Mesendoderm (in vitro differentiated cells): ENCODE measurements around the gene COPE.

Experiments
- DNase-seq: peaks from one replicate; pipeline ENCODE4 v3.0.0; 2013
- H2AK5ac ChIP-seq: 2 replicates; pipeline ENCODE4 v1.6.1; 2013; ENCODE audit warnings: low read length, inconsistent platforms
- H2BK120ac ChIP-seq: 2 replicates; pipeline ENCODE4 v1.6.1; 2013; ENCODE audit warnings: low read depth, mild to moderate bottlenecking, low read length, moderate library complexity, mixed read lengths
- H2BK15ac ChIP-seq: replicated peaks from 2 replicates; pipeline ENCODE4 v1.6.1; 2013; ENCODE audit warnings: low read depth, mild to moderate bottlenecking, moderate library complexity
- H2BK5ac ChIP-seq: 2 replicates; pipeline ENCODE4 v1.6.1; 2013; ENCODE audit warnings: low read length, inconsistent platforms
- H3K18ac ChIP-seq: 2 replicates; pipeline ENCODE4 v1.6.1; 2013; ENCODE audit warnings: mild to moderate bottlenecking, low read length, mixed read lengths
- H3K23ac ChIP-seq: one replicate; pipeline ENCODE4 v1.6.1; 2013; ENCODE audit warnings: low read length
- H3K27ac ChIP-seq: 2 replicates; pipeline ENCODE4 v1.5.1; 2013; ENCODE audit warnings: low read depth, mild to moderate bottlenecking, inconsistent platforms, low read length, moderate library complexity
- H3K27me3 ChIP-seq: 2 replicates; pipeline ENCODE4 v1.6.1; 2013; ENCODE audit warnings: low read length, control low read depth, mild to moderate bottlenecking, inconsistent platforms; ENCODE audit not compliant: insufficient read depth, poor library complexity
- H3K36me3 ChIP-seq: 2 replicates; pipeline ENCODE4 v1.6.1; 2013; ENCODE audit warnings: low read length, inconsistent platforms; ENCODE audit not compliant: control insufficient read depth, insufficient read depth
- H3K4ac ChIP-seq: one replicate; pipeline ENCODE4 v1.6.1; 2013; ENCODE audit warnings: low read depth, mild to moderate bottlenecking, low read length, moderate library complexity
- H3K4me1 ChIP-seq: 2 replicates; pipeline ENCODE4 v1.6.1; 2013; ENCODE audit warnings: low read depth, low read length, inconsistent platforms; ENCODE audit not compliant: control insufficient read depth
- H3K4me2 ChIP-seq: 2 replicates; pipeline ENCODE4 v1.6.1; 2013; ENCODE audit warnings: low read length
- H3K4me3 ChIP-seq: 2 replicates; pipeline ENCODE4 v1.5.1; 2013; ENCODE audit warnings: mild to moderate bottlenecking, low read length
- H3K56ac ChIP-seq: one replicate; pipeline ENCODE4 v1.6.1; 2013; ENCODE audit warnings: low read length
- H3K79me1 ChIP-seq: 2 replicates; pipeline ENCODE4 v1.6.1; 2013; ENCODE audit warnings: low read length, inconsistent platforms
- H3K79me2 ChIP-seq: 2 replicates; pipeline ENCODE4 v1.6.1; 2013; ENCODE audit warnings: mild to moderate bottlenecking, low read length; ENCODE audit not compliant: control insufficient read depth, insufficient read depth
- H3K9ac ChIP-seq: 2 replicates; pipeline ENCODE4 v1.6.1; 2013; ENCODE audit warnings: low read length, inconsistent platforms
- H4K5ac ChIP-seq: one replicate; pipeline ENCODE4 v1.6.1; 2013; ENCODE audit warnings: low read length
- H4K8ac ChIP-seq: one replicate; pipeline ENCODE4 v1.6.1; 2013; ENCODE audit warnings: low read depth, mild to moderate bottlenecking, control low read depth, low read length, moderate library complexity
- WGBS: extraction: QIAGEN DNeasy Blood & Tissue Kit; methylation state at CpG from one replicate; pipeline ENCODE4 v1.1.7; 2013; ENCODE audit warnings: low lambda C conversion rate, missing lambda C conversion rate; ENCODE audit not compliant: insufficient coverage; ENCODE audit errors: extremely low coverage; 5-methylcytosine and 5-hydroxymethylcytosine counted together

The COPE gene

DNA sequence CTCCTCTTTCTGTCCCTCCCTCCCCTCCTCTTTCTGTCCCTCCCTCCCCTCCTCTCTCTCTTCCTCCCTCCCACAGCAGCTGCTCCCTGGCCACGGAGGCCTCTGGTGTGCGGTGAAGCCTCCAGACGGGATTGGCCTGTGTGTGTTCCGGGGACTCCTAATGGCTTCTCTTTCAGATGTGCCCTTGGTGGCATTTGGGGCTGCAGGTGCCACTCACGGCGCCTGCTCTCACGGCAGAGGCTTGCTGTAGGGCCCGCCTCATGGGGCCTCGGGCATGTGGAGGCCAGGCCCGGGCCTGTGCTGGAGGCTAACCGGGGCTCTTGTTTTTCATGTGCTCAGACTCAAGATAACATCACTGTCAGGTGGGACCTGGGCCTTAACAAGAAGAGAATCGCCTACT is 66.5 kb downstream of the COPE start:
- H3K9ac ChIP-seq = no peak overlapping the region
- no peaks in the 10 kb centered on the region for H3K27me3 ChIP-seq
- H2BK5ac ChIP-seq = no peak overlapping the region
- H3K4me3 ChIP-seq = no peak overlapping the region
- H3K56ac ChIP-seq = no peak overlapping the region
- H2BK15ac ChIP-seq = no peak overlapping the region
- peaks cover 22% of the 10 kb centered on the region for H3K36me3 ChIP-seq
- no peak overlapping the region for H4K8ac ChIP-seq
- H2BK120ac ChIP-seq = no peak overlapping the region
- H2AK5ac ChIP-seq = no peak overlapping the region
- H3K79me2 ChIP-seq = peaks cover 12% of the 10 kb centered on the region
- H3K27ac ChIP-seq = no peak overlapping the region
- no peak overlapping the region for H3K4ac ChIP-seq
- no peak overlapping the region for H3K4me2 ChIP-seq
- peaks cover 19% of the 10 kb centered on the region for H3K79me1 ChIP-seq
- DNase-seq = no peak
- H4K5ac ChIP-seq = no peak overlapping the region
- WGBS = no CpG with 5 or more reads among the region's 12 CpGs
- no peaks in the 10 kb centered on the region for H3K4me1 ChIP-seq
- no peak overlapping the region for H3K23ac ChIP-seq
- H3K18ac ChIP-seq = no peak overlapping the region

GRCh38 chr19:18851673-18852325 is 67.4 kb downstream of the COPE start:
- Histone ChIP-seq H2AK5ac (no peak overlapping the region), H3K23ac (no peak overlapping the region), H3K4me3 (no peak overlapping the region), H3K27ac (no peak overlapping the region), H2BK15ac (no peak overlapping the region), H3K9ac (no peak overlapping the region), H3K79me1 (peaks cover 22% of the 10 kb centered on the region), H4K5ac (no peak overlapping the region), H2BK120ac (no peak overlapping the region), H3K4me1 (no peaks in the 10 kb centered on the region), H4K8ac (no peak overlapping the region), H3K56ac (no peak overlapping the region), H2BK5ac (no peak overlapping the region), H3K18ac (no peak overlapping the region), H3K27me3 (no peaks in the 10 kb centered on the region), H3K4ac (no peak overlapping the region), H3K4me2 (no peak overlapping the region), H3K79me2 (peaks cover 15% of the 10 kb centered on the region), H3K36me3 (peaks cover 18% of the 10 kb centered on the region)
- WGBS = no CpG with 5 or more reads among the region's 31 CpGs
- DNase-seq = no peak

DNA sequence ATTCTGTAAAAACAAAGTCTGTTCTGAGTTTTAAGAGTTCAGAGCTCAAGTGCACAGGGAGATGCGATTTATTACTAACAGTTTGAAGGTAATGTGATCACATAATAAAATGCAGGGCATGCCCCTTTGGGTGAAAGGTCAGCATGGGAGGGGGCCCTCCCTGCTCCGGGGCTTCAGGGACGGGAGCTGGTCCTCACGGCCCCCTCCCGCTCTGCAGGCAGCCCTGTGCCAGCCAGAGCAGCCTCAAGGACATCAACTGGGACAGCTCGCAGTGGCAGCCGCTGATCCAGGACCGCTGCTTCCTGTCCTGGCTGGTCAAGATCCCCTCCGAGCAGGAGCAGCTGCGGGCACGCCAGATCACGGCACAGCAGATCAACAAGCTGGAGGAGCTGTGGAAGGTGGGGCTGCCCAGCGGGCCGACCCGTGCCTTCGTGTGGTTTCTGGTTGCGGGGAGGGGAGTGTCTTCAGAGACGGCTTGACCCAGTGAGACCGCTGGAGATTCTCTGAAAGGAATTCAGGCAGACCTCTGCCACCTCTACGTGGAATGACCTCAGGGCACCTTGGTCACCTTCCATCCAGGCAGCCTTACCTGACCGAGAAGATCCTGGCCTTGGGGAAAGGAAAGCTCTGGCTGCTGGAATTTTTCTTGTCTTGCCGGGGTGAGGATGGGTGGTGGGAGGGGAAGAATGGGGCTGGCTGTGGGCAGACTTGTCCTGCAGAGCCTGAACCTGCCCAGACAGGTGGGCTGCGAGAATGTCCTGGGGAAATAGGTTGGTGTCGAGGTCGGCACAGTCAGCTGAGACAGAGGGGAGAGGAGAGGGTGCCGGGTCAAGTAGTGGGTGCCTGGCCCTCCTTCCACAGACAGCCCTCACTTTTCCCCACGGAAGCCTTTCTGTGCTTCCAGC is 68.5 kb downstream of the COPE start:
- Histone ChIP-seq H3K79me2 (peaks cover 18% of the 10 kb centered on the region), H3K23ac (no peak overlapping the region), H3K4me3 (no peak overlapping the region), H2AK5ac (no peak overlapping the region), H2BK15ac (no peak overlapping the region), H3K56ac (no peak overlapping the region), H3K4me1 (no peaks in the 10 kb centered on the region), H3K27me3 (no peaks in the 10 kb centered on the region), H3K4me2 (no peak overlapping the region), H3K18ac (no peak overlapping the region), H2BK5ac (no peak overlapping the region), H2BK120ac (no peak overlapping the region), H4K8ac (no peak overlapping the region), H3K9ac (no peak overlapping the region), H3K36me3 (peaks cover 12% of the 10 kb centered on the region), H3K4ac (no peak overlapping the region), H4K5ac (no peak overlapping the region), H3K27ac (no peak overlapping the region), H3K79me1 (peaks cover 26% of the 10 kb centered on the region)
- no CpG with 5 or more reads among the region's 27 CpGs for WGBS
- DNase-seq = no peak

DNA sequence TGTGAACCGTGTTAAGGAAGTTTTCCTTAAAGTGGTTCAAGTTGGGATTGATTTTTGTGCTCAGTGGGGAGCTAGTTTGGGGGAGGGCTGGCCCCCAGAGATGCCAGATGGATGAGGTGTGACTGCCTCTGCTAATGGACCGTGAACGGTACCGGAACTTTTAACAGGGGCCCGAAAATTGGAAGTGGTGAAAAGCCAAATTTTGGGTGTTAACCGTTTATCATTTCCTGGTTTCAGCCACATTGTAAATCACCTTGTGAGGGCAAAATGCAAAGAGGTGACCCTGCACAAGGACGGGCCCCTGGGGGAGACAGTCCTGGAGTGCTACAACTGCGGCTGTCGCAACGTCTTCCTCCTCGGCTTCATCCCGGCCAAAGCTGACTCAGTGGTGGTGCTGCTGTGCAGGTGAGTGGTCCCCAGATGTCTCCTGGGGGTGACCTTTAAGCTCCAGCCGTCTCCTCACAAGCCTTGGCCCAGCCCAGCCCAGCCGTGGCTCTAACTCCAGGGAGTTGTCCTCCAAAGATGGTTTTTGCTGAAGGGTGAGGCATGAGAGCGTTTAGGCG is 69.3 kb downstream of the COPE start:
- no peak overlapping the region for H2AK5ac ChIP-seq
- H3K4ac ChIP-seq = no peak overlapping the region
- no peak overlapping the region for H3K56ac ChIP-seq
- H3K79me1 ChIP-seq = peaks cover 31% of the 10 kb centered on the region
- H3K4me2 ChIP-seq = no peak overlapping the region
- H3K4me3 ChIP-seq = no peak overlapping the region
- H3K79me2 ChIP-seq = peaks cover 22% of the 10 kb centered on the region
- H3K4me1 ChIP-seq = no peaks in the 10 kb centered on the region
- no peak overlapping the region for H2BK120ac ChIP-seq
- H4K5ac ChIP-seq = no peak overlapping the region
- no peak for DNase-seq
- no peak overlapping the region for H4K8ac ChIP-seq
- H3K18ac ChIP-seq = no peak overlapping the region
- WGBS = no CpG with 5 or more reads among the region's 16 CpGs
- peak overlapping the region; percentile 22 for H3K9ac ChIP-seq
- H3K27me3 ChIP-seq = no peaks in the 10 kb centered on the region
- H2BK15ac ChIP-seq = no peak overlapping the region
- no peak overlapping the region for H2BK5ac ChIP-seq
- no peak overlapping the region for H3K27ac ChIP-seq
- H3K23ac ChIP-seq = no peak overlapping the region
- peaks cover 9% of the 10 kb centered on the region for H3K36me3 ChIP-seq
